HG03342 (cell line): ENCODE data around the gene LIMCH1.

Experiments
- ATAC-seq: cut with Tn5 transposase; IDR thresholded peaks from one replicate; pipeline ENCODE4 v1.9.1; 2021; ENCODE audit warnings: mild to moderate bottlenecking, moderate library complexity; ENCODE audit not compliant: unreplicated experiment

LIMCH1 gene

DNA sequence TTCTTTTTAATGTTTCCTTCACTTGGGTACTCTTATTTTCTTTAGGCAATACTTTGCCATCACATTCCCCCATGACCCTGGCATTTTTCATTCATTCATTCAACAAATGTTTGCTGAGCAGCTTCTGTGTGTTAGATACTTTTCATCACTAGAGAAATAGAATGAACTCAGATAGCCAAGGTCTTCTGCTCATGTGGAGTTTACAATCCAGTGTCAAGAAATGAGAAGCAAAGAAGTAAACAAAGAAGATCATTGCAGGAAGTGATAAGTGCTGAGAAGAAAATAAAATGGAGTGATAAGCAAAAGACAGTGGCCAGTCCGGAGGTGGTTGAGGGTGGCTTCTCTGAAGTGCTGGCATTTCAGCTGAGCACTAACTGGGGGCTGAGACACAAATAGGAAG is 63.1 kb downstream of the LIMCH1 start:
- no peak for ATAC-seq

DNA sequence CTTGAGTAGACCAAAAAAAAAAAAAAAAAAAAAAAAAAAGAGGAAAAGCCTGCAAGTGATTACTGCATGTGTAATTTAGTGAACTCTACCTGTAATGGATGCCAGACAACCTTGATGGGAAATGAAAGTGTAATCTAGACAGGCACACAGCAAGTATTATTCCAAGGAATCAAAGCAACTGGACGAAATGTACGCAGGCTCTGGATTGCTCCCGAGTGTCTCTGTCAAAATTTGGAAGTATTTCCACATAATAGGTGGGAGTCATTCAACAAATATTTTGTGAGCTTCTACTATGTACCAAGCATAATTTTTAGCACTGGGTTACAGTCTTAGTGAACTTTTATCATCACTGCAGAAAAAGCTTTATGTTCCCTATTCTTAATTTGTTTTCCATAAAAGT is 64.2 kb downstream of the LIMCH1 start:
- ATAC-seq, result no peak

DNA sequence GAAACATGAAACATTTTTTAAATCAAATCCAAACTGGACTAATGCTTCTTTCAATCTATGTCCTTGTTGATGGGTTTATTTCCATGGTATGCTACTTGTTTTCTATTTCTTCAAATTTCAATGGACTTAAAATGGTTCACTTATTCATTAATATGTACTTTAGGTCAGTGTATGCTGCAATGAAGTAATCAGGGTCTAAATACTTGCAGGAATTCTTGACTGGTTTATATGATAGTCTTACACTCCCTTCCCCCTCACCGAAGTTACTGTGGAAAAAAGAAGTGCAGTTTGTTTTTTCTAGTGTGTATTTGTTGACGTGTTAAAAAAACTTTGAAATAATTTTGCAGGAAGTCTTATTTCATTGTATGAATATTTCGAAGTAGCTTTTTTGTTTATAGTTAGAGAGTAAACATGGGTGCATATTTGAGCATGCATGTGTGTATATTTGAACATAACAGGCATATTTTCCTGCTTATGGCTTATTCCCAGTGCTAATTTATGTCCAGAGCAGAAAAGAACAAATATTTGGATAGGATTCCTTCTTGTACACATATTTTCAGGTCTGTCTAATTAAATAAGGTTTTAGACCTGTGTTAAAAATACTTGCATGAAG is 65.0 kb downstream of the LIMCH1 start:
- ATAC-seq, result no peak

DNA sequence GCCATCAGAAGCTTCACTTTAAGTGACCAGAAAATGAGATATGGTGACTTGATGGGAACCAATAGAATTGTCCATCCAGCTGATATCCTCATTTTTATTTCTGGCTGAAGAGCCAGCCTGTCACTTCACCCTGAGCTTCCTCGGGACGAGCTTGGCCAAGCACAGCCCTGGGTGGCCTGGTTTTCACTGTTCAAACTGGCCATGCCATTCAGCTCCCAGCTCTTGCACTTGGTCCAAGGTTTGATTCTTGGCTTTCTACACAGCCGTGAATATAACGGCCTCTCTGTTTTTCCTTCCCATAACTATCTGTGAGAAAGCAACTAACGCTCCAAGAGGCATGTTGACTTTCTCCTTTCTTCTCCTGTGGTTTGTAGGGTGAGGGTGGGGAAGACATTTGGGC is 71.9 kb downstream of the LIMCH1 start:
- no peak for ATAC-seq

DNA sequence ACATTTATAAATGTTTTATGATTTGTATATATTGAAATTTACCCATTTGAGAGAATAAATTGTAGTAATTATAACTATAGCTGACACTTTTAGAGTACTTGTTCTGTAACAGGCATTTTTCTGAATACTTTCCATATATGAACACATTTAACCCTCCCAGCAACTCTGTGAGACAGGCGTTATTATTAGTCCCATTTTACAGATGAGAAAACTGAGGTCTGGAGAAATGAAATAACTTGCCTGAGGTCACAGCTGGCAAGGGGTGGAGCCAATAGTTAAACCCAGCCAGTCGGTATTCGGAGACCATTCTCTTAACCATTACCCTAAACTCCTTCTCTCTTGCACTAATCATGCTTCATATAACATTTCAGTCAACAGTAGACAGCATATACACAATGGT is 72.5 kb downstream of the LIMCH1 start:
- ATAC-seq, result no peak

DNA sequence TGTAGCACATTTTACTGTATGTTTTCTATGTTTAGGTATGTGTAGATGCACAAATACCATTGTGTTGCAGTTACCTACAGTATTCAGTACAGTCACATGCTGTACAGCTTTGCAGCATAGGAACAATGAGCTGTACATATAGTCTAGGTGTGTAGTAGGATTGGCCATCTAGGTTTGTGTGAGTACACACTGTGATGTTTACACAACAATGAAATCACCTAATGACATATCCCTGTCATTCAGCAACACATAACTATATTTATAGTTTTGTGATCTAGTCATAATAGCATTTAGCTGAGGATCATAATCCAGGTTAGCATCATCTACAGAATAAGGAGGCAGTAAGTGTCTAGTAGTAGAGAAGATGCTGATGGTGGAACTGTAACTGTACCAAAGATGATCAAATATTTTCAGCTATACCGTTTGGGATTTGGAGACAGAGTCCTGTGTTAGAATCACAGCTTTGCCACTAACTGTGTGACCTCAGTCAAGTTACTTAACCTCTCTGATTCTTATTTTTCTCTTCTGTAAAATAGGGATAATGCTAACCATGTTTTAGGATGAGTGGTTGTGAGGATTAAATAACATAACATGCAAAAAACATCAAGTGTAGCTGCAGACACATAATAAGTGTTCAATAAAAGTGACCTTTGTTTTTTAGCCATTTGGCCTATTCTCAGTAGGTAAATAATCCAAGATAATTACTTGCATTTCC is 73.3 kb downstream of the LIMCH1 start:
- ATAC-seq, result no peak

DNA sequence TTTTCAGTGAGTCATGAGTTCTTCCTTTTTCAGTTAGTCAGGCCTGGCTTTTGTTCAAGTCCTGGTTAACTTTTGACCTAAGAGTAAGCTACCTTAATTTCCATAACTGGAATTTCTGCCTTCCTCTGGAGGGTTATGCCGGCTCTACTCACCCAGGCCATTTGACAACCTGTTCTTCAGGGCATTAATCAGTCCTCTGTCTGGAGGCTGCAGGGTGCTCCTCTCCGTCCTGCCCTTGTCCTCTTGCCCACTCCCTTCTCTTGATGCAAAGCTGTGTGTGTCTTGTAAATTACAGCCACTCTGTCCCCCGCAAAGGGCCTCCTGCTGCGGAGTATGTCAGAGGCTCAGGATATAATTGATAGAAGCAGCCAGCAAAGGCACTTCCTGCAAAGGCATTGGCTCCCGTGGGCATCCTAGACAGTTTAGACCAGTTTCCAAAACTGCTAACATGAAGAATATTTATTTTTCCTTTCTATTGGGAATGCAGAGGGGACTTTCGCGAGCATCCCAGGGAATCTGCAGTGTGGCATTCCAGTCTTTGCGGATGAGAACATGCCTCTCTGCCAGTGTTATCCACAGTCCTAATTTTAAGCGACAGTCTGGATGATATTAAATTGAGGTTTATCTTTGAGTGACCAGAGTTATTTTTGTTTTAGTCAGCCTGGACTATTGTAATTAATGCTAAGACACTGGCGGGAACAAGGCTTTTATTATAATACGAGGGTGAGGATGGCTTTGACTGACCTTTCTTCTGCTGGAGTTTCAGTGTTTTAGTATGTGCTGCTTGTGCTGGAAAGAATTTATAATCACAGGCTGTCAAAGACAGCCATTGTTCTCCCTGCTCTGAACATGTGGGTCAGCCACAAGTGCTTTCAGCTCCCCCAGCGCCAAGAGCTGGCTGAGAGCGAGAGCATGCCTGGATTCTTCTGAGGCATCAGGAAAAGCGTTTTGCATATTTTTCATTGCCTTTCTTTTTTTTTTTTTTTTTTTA is 74.2 kb downstream of the LIMCH1 start:
- no peak for ATAC-seq

DNA sequence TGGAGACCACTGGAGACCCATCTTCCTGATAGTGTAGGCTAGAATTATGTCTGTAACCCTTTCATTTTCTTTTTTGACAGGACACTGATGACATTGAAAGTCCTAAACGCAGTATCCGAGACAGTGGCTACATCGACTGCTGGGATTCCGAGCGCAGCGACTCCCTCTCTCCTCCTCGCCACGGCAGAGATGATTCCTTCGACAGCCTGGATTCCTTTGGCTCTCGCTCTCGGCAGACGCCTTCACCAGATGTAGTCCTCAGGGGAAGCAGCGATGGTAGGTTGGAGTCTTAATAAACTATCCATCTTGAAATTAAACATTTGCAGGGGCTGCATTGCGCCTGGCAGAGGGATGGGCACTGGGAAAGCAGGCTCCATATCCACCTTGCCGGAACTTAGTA is 75.4 kb downstream of the LIMCH1 start:
- ATAC-seq, result no peak

DNA sequence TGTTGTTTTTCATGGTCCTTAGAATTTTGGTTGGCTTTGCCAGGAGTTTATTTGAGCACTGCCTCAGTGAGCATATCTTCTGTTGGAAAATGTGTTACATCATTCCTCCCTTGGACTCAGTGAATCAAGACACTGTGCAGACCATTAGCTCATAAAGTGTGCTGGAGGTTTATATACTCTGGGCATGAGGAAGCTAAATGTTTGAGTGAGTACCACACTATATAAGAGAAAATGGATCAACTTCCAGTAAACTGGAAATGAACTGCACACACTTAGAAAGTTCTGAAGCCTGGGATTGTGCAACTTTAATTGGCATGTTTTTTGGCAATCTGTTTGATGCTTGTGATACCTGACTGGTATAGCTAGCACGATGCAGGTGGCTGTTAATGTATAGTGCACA is 75.9 kb downstream of the LIMCH1 start:
- no peak for ATAC-seq

DNA sequence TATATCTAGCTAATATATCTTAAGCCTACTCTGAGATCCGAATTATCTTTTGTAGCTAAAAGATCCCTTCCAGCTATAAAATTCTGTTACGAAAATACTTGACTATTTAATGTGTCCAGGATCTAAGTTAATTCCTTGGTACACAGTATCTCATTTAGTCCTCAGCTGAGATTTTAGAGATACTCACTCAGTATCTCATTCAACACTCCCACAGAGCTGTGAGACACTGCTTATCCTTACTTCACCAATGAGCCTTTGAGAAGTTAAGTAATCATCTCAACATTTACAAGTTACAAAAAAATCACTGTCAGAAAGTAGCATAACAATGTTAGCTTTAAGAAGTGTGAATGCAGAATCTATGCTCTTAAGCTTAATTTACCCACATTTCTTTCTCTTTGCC is 76.6 kb downstream of the LIMCH1 start:
- ATAC-seq, result no peak

DNA sequence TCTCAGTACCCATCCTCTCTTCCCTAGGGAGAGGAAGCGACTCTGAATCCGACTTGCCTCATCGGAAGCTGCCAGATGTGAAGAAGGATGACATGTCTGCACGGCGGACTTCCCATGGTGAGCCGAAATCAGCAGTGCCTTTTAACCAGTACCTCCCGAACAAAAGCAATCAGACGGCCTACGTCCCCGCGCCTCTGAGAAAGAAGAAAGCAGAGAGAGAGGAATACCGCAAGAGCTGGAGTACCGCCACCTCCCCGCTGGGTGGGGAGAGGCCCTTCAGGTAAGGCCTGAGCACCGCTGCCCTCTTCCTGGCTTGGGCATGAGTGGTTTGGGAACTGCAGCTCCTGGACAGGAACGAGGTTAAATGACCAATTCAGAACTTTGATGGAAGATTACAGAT is 81.2 kb downstream of the LIMCH1 start:
- no peak for ATAC-seq

DNA sequence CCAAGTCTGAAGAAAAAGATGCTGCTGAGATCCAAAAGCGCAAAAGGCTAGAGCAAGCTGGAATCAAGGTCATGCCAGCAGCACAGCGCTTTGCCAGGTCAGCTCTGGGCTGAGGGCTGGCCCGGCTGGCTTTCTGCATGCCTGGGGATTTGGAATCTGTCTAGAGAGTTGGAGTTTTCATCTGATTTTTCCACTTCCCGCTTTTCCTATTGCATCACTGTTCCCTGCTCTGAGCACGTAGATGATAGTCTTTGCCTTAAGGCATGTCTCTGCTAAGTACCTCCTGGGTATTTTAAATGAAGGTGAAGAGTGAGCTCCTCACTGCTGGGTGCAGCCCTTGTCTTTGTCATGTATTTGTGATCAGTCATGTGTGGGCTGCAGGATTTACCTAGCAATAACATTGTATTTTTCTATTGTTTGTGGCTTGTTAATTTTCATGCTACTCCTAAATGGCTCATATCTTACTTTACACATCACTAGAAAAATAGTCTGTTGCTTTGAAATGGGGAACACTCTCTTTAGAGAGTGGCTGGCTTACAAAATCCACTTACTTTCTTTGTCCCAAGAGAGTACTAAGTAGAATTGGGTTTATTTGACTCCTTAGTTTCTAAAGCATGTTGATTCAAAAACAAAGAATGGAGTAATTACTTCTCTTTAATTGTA is 82.8 kb downstream of the LIMCH1 start:
- no peak for ATAC-seq

DNA sequence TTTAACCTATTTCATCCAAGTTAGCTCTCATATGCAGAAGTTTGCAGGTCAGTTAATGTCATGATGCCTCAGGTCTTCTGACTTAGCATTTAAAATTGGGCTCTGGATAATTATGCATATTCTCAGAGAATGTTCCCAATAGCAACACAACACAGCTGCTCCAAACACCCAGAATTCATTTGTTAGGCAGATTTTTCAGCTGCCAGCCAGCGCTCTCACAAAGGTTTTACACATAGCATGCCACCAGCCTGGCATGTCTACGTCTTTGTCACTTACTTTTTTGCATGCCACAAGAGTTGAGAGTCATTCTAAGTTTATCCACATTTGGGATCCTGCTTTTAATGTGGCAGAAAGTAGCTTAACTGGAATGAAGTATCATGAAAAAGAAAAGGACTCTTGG is 84.8 kb downstream of the LIMCH1 start:
- ATAC-seq, result no peak

DNA sequence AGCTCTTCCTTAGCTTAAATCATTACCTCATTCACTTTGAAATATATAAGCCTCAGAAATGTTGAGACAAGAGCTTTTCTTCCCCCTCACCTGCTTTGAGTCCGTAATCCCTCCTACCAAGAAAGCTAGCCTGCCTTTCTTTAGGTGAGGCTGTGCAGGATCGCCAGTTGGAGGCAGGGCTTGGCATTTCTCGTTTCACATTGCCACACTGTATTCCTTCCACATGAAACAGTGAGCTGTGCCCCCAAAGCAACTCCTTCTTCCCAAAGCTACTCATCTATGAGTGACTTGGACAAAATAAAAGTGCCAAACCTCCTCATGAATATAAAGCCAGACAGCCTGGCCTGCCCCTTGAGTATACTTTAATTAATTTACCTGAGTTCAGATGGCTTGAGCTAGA is 86.8 kb downstream of the LIMCH1 start:
- no peak for ATAC-seq

DNA sequence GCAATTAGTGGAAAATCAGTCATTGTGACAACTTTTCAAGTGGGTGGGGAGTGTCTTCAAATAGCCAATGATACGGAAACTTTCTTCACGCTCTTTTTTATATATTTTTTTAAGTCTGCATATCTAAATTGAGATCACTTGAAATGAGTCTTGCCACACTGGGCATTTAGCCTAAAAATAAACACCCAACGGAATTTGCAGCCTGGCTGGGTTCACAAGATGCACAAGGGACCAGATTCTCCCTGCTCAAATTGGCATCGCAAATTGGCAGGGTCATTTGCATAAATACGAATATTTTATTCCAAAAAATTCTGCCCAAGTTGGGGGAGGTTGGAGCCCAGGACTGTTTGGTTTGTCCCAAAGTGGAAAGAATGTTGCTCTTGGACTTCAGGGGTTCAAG is 87.6 kb downstream of the LIMCH1 start:
- ATAC-seq, result no peak

DNA sequence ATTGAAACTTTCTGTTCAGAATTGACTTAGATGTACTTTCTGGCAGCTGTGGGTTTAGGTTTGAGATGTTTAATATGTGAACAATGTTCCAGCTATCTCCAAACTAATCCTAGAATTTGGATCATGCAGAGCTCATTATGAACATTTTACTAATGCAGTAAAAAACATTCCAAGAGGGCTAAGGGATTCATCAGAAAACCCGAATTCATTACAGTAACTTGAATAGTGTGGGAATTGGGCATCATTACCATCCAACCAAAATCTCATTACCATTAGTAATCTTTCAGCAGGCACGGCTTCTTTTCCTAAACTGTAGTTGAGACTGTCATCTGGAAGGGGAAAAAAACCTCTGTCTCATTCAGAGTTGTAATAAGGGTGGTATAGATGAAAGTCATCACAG is 91.0 kb downstream of the LIMCH1 start:
- ATAC-seq, result no peak

DNA sequence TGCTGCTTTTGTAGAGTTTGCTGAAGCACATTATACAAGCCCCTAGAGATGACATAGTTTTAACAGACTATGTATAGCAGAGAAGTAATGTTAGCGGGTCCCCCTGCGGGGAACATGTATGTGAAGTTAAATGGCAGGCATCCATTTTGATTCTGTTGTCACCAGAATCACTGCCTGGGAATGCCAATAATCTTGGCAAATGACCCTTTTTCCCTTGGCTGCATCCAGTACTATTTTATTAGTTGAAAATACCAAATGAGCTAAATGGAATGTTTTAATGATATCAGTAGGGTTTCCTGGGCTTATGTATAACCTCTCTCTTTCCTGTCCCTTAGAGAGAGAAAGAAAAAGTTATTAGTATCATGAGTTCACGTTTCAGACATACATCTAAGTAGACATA is 93.6 kb downstream of the LIMCH1 start:
- ATAC-seq, result no peak

DNA sequence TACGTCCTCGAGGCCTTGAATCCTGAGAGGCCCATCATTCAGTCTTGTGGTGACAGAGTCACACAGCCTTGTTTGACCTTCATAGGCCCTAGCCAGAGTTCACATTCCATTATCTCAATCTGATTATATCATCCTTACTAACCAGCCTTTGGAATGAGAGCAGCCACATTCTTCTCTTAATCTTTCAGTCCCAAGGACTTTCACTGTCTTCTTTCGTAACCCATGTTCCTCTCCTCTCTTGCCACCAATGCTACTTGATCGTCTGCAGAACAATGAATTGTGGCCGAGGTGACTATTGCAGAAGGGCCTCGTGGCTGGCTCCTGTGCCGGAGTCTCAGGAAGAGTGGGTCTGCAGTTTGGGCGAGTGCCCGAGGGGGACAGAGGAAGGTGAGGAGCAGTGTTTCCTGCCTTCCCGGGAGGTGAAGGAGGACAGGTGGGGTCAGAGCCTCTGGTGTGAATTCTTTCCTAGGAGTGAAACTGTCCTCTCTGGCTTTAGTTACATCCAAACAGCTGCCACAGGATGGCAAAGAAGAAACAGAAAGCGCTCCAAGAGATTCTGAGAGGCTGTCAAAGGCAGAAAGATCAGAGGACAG is 94.6 kb downstream of the LIMCH1 start:
- no peak for ATAC-seq

DNA sequence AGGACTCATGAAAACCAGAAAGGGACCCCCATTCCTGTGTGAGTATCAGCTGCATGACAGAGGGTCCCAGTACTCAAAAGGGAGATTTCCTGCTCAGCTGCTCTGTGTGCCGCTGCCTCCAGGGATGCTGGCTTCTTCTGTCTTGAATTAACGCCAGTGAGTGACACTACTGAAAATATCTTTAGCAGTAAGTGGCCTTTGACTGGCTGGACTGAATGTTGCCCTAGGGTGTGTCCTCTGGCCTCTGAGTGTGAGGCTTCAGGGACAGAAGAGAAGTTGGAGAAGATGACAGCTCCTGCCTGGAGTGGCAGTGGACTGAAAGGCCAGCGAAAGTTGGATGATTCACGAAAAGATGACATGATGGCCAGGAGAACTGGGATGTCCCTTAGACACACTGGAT is 95.4 kb downstream of the LIMCH1 start:
- no peak for ATAC-seq

DNA sequence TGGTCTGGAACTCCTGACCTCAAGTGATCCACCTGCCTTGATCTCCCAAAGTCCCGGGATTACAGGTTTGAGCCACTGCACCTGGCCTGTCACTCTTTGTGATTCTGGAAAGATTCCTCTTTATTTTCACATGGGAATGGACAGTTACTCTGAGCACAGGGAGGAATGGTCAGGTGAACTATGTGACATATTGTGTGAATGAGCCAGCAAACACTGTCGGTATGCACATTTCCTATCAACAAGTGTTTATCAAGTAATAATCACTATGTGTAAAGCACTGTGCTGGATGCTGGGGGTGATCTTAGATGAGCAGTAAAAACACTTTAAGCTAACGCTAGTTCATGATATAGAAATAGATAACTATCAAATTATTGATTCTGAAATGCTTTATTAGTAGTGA is 97.5 kb downstream of the LIMCH1 start:
- no peak for ATAC-seq

DNA sequence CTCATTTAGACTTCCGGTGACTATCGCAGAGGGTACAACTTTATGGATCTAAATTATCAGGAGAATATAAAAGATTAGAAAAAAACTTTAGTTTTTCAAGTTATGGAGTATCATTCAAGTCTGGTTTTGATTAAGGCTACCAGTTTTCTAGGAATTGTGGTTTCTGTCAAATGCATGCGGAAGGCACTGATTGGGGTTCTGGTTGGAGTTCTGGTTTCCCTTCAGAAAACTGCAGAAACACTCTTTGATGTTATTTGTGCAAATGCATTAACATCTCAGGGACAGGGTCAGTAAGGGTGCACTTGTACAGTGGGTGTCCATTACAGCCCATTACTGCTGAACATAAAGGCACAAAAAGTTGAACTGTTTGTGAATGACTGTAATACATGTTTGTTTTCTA is 100.2 kb downstream of the LIMCH1 start:
- ATAC-seq, result no peak
